H9 (cell line): ENCODE results near the gene FMC1. TPM values are rescaled to one million over a fixed set of nuclear protein-coding genes. Genes with fewer than 3 reads are reported as not detected.
A peak's percentile ranks its signal among the peaks of the same experiment; 100 is the strongest.
"Not testable (repeated sequence)": the region's sequence is repeated elsewhere in the genome, so short reads cannot be mapped to it uniquely, and the experiment has no call there.

Source experiments
- DNase-seq: peaks from one replicate; pipeline ENCODE4 v3.0.0-alpha.2; 2017
- H2AFZ ChIP-seq: one replicate; pipeline ENCODE4 v1.6.1; 2013; ENCODE audit warnings: mild to moderate bottlenecking, low read length, control low read depth, moderate library complexity
- H2AK5ac ChIP-seq: 2 replicates; pipeline ENCODE4 v1.6.1; 2013; ENCODE audit warnings: low read length, control low read depth, mixed read lengths; ENCODE audit not compliant: insufficient read length
- H2BK120ac ChIP-seq: one replicate; pipeline ENCODE4 v1.6.1; 2013; ENCODE audit warnings: low read depth, mild to moderate bottlenecking, low read length, control low read depth, inconsistent platforms; ENCODE audit not compliant: poor library complexity, severe bottlenecking
- H2BK12ac ChIP-seq: 2 replicates; pipeline ENCODE4 v1.6.1; 2013; ENCODE audit warnings: low read length, control low read depth, mixed read lengths, low read depth; ENCODE audit not compliant: insufficient read length
- H2BK15ac ChIP-seq: 2 replicates; pipeline ENCODE4 v1.6.1; 2013; ENCODE audit warnings: low read depth, low read length, control low read depth
- H2BK20ac ChIP-seq: one replicate; pipeline ENCODE4 v1.6.1; 2013; ENCODE audit warnings: low read depth, mild to moderate bottlenecking, low read length, control low read depth, inconsistent platforms; ENCODE audit not compliant: poor library complexity, severe bottlenecking
- H2BK5ac ChIP-seq: 2 replicates; pipeline ENCODE4 v1.6.1; 2013; ENCODE audit warnings: low read length, control low read depth, mixed read lengths; ENCODE audit not compliant: insufficient read length
- H3K14ac ChIP-seq: 2 replicates; pipeline ENCODE4 v1.6.1; 2013; ENCODE audit warnings: low read length, control low read depth; ENCODE audit not compliant: insufficient read depth
- H3K18ac ChIP-seq: 2 replicates; pipeline ENCODE4 v1.6.1; 2013; ENCODE audit warnings: low read depth, mild to moderate bottlenecking, mixed read lengths, low read length, control low read depth; ENCODE audit not compliant: insufficient read length
- H3K23ac ChIP-seq: 2 replicates; pipeline ENCODE4 v1.6.1; 2013; ENCODE audit warnings: low read length, control low read depth, mixed read lengths, low read depth; ENCODE audit not compliant: insufficient read length
- H3K23me2 ChIP-seq: 2 replicates; pipeline ENCODE4 v1.6.1; 2013; ENCODE audit warnings: low read depth, mild to moderate bottlenecking, mixed read lengths, low read length, control low read depth; ENCODE audit not compliant: insufficient read length, poor library complexity, severe bottlenecking
- H3K27ac ChIP-seq: 2 replicates; pipeline ENCODE4 v1.5.1; 2013; ENCODE audit warnings: low read length, control low read depth, mixed read lengths, low read depth; ENCODE audit not compliant: insufficient read length
- H3K27me3 ChIP-seq: 2 replicates; pipeline ENCODE4 v1.6.1; 2013; ENCODE audit warnings: low read length, control low read depth, inconsistent platforms; ENCODE audit not compliant: insufficient read depth
- H3K4ac ChIP-seq: 2 replicates; pipeline ENCODE4 v1.6.1; 2013; ENCODE audit warnings: low read depth, mild to moderate bottlenecking, control low read depth, inconsistent platforms, low read length, moderate library complexity
- H3K4me1 ChIP-seq: 2 replicates; pipeline ENCODE4 v1.6.1; 2013; ENCODE audit warnings: low read length, control low read depth, inconsistent platforms; ENCODE audit not compliant: insufficient read depth
- H3K4me2 ChIP-seq: 2 replicates; pipeline ENCODE4 v1.6.1; 2013; ENCODE audit warnings: low read length, control low read depth, mixed read lengths; ENCODE audit not compliant: insufficient read length, insufficient read depth
- H3K56ac ChIP-seq: 2 replicates; pipeline ENCODE4 v1.6.1; 2013; ENCODE audit warnings: low read depth, mild to moderate bottlenecking, mixed read lengths, low read length, control low read depth; ENCODE audit not compliant: insufficient read length
- H3K79me1 ChIP-seq: 2 replicates; pipeline ENCODE4 v1.6.1; 2013; ENCODE audit warnings: low read depth, mild to moderate bottlenecking, moderate library complexity, low read length, control low read depth, inconsistent platforms; ENCODE audit not compliant: insufficient read depth, poor library complexity, severe bottlenecking
- H3K79me2 ChIP-seq: 2 replicates; pipeline ENCODE4 v1.6.1; 2013; ENCODE audit warnings: low read length, control low read depth, inconsistent platforms; ENCODE audit not compliant: insufficient read depth
- H3K9ac ChIP-seq: 2 replicates; pipeline ENCODE4 v1.6.1; 2013; ENCODE audit warnings: low read length, control low read depth, mixed read lengths; ENCODE audit not compliant: insufficient read length; ENCODE audit errors: extremely low read depth
- H3K9me3 ChIP-seq: one replicate; pipeline ENCODE4 v1.6.1; 2013; ENCODE audit warnings: low read depth, low read length, inconsistent platforms; ENCODE audit not compliant: control insufficient read depth
- H3T11ph ChIP-seq: one replicate; pipeline ENCODE4 v1.6.1; 2013; ENCODE audit warnings: mild to moderate bottlenecking, low read length, control low read depth, inconsistent platforms
- H4K20me1 ChIP-seq: one replicate; pipeline ENCODE4 v1.6.1; 2013; ENCODE audit not compliant: control insufficient read depth, insufficient read length, insufficient read depth
- H4K5ac ChIP-seq: 2 replicates; pipeline ENCODE4 v1.6.1; 2013; ENCODE audit warnings: low read depth, mild to moderate bottlenecking, mixed read lengths, low read length, control low read depth; ENCODE audit not compliant: insufficient read length
- H4K8ac ChIP-seq: replicated peaks from 2 replicates; pipeline ENCODE4 v1.6.1; 2013; ENCODE audit warnings: low read length, control low read depth, mixed read lengths, low read depth; ENCODE audit not compliant: insufficient read length
- H4K91ac ChIP-seq: 2 replicates; pipeline ENCODE4 v1.6.1; 2013; ENCODE audit warnings: low read depth, mild to moderate bottlenecking, moderate library complexity, mixed read lengths, low read length, control low read depth; ENCODE audit not compliant: insufficient read length
- H3K27ac Mint-ChIP-seq, 3 experiments: 2 replicates in 2 of 3; 3 replicates in 1 of 3; pipeline ENCODE4 v1.8.0; 2020 to 2021; ENCODE audit warnings: mixed read lengths in 3 of 3, mild to moderate bottlenecking in 1 of 3, moderate library complexity in 1 of 3
- H3K27me3 Mint-ChIP-seq: 2 replicates; pipeline ENCODE4 v1.8.0; 2021; ENCODE audit warnings: low read depth, mild to moderate bottlenecking, moderate library complexity, mixed read lengths
- H3K36me3 Mint-ChIP-seq, 3 experiments: 2 replicates in 2 of 3; 3 replicates in 1 of 3; pipeline ENCODE4 v1.8.0; 2020 to 2021; ENCODE audit warnings: low read depth in 3 of 3, mixed read lengths in 3 of 3; ENCODE audit not compliant: insufficient read depth in 1 of 3
- H3K4me1 Mint-ChIP-seq, 2 experiments: 2 replicates each; pipeline ENCODE4 v1.8.0; 2020; ENCODE audit warnings: mixed read lengths in 2 of 2
- H3K4me3 Mint-ChIP-seq, 2 experiments: 2 replicates in 1 of 2; 3 replicates in 1 of 2; pipeline ENCODE4 v1.8.0; 2020 to 2021; ENCODE audit warnings: mild to moderate bottlenecking in 2 of 2, mixed read lengths in 2 of 2, moderate library complexity in 1 of 2
- H3K9me3 Mint-ChIP-seq, 2 experiments: 2 replicates in 1 of 2; 3 replicates in 1 of 2; pipeline ENCODE4 v1.8.0; 2020; ENCODE audit warnings: mild to moderate bottlenecking in 2 of 2, mixed read lengths in 2 of 2, moderate library complexity in 1 of 2
- WGBS: extraction: QIAGEN DNeasy Blood & Tissue Kit; methylation state at CpG from one replicate; pipeline ENCODE4 v1.1.7; 2013; ENCODE audit warnings: missing lambda C conversion rate, low lambda C conversion rate, mixed read lengths; ENCODE audit not compliant: insufficient read length; ENCODE audit errors: extremely low coverage; 5-methylcytosine and 5-hydroxymethylcytosine counted together
- total RNA-seq: library from RNA; stranded (reverse); gene quantifications from 2 replicates; pipeline ENCODE4 v1.2.1, GENCODE V29; 2021
- TF ChIP-seq, protein P1 (sequence below): fragments of 200-600 bp; sonication (generic); conservative IDR thresholded peaks from 3 replicates; pipeline ENCODE4 v1.8.0; 2021; ENCODE audit warnings: antibody characterized with exemption, mild to moderate bottlenecking

FMC1 gene
- total RNA-seq, 1 experiment from 2014 or later = 10.9 TPM

DNA sequence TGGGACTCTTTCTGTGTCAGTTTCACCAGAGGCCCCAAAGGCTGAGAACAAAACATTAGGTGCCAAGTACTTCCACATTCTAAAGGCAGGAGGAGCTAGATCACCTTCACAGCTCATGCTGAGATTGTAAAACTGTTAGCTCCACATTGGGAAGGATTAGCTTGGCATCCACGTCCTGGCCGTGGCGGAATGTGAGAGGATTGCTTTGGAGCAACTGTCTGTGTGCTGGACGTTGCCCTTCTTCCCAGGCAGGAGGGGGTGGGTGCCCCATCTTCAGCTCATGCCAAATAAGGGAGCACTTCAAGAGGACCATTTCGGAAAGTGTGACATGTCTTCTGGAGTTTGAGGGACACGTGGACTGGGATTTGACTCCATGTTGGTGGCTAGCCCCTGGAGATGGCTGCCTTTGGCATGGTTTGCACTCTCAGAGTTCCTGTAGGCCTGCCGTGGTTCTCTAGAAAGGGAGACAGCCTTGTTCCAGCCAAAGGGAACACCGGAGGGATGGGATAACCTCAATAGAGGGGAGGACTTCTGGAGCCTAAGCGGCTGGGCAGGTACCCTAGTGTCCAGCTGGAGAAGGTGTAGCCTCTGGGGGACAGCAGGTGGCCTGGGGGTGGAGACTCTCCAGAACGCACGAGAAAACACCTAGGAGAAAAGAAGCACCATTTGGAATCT lies 19.9 kb upstream of the FMC1 start:
- H4K20me1 ChIP-seq = no peaks in the 10 kb centered on the region
- TF ChIP-seq, protein P1, sequence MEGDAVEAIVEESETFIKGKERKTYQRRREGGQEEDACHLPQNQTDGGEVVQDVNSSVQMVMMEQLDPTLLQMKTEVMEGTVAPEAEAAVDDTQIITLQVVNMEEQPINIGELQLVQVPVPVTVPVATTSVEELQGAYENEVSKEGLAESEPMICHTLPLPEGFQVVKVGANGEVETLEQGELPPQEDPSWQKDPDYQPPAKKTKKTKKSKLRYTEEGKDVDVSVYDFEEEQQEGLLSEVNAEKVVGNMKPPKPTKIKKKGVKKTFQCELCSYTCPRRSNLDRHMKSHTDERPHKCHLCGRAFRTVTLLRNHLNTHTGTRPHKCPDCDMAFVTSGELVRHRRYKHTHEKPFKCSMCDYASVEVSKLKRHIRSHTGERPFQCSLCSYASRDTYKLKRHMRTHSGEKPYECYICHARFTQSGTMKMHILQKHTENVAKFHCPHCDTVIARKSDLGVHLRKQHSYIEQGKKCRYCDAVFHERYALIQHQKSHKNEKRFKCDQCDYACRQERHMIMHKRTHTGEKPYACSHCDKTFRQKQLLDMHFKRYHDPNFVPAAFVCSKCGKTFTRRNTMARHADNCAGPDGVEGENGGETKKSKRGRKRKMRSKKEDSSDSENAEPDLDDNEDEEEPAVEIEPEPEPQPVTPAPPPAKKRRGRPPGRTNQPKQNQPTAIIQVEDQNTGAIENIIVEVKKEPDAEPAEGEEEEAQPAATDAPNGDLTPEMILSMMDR = peak; percentile 63
- H2BK120ac ChIP-seq = no peak overlapping the region

DNA sequence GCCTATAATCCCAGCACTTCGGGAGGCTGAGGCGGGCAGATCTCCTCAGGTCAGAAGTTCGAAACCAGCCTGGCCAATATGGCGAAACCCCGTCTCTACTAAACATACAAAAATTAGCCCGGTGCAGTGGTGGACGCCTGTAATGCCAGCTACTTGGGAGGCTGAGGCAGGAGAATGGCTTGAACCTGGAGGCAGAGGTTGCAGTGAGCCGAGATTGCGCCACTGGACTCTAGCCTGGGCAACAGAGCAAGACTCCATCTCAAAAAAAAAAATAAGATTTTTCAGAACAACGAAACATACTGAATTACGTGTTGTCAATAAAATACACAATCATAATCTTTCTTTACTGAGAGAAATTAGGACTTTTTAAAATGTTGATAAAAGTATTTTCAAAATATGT lies 16.4 kb upstream of the FMC1 start:
- not testable (repeated sequence) for H2BK15ac ChIP-seq, H4K8ac ChIP-seq

More for the DNA sequence above, 19.9 kb upstream of the FMC1 start:
- H3K27me3 ChIP-seq = no peaks in the 10 kb centered on the region
- DNase-seq = peak; percentile 40
- no peaks in the 10 kb centered on the region for H3K4me1 ChIP-seq
- H3K14ac ChIP-seq = no peak overlapping the region
- H2BK15ac ChIP-seq = no peak overlapping the region
- 0 out of 4 replicates have a peak, but pooled peaks cover 0 to 2% of the 10 kb centered on the region in 2 experiments for H3K4me1 Mint-ChIP-seq
- no peak overlapping the region for H2BK20ac ChIP-seq
- no peaks in the 10 kb centered on the region for H3K9me3 Mint-ChIP-seq
- no peak overlapping the region for H2AK5ac ChIP-seq
- WGBS = no CpG with 5 or more reads among the region's 11 CpGs
- no peak overlapping the region for H4K8ac ChIP-seq
- H3K4me3 Mint-ChIP-seq = no peak overlapping the region
- no peak overlapping the region for H2AFZ ChIP-seq
- H4K91ac ChIP-seq = no peak overlapping the region
- no peak overlapping the region for H3K9ac ChIP-seq
- no peak overlapping the region for H4K5ac ChIP-seq
- no peak overlapping the region for H3T11ph ChIP-seq
- no peaks in the 10 kb centered on the region for H3K79me2 ChIP-seq
- no peak overlapping the region for H2BK12ac ChIP-seq
- H2BK5ac ChIP-seq = no peak overlapping the region
- no peak overlapping the region for H3K27ac Mint-ChIP-seq
- no peaks in the 10 kb centered on the region for H3K23me2 ChIP-seq
- no peaks in the 10 kb centered on the region for H3K36me3 Mint-ChIP-seq
- H3K4me2 ChIP-seq = no peak overlapping the region
- no peak overlapping the region for H3K23ac ChIP-seq
- no peak overlapping the region for H3K4ac ChIP-seq
- H3K79me1 ChIP-seq = no peaks in the 10 kb centered on the region
- H3K27ac ChIP-seq = no peak overlapping the region
- H3K27me3 Mint-ChIP-seq = peaks cover 2% of the 10 kb centered on the region; the same call in 1 of the 2 replicates
- no peak overlapping the region for H3K18ac ChIP-seq
- H3K56ac ChIP-seq = no peak overlapping the region
- no peaks in the 10 kb centered on the region for H3K9me3 ChIP-seq

More for the DNA sequence above, 16.4 kb upstream of the FMC1 start:
- not testable (repeated sequence) for H3K27ac ChIP-seq, H2BK5ac ChIP-seq, H3K27me3 ChIP-seq, H3K56ac ChIP-seq, DNase-seq, H3K27me3 Mint-ChIP-seq, H3K79me2 ChIP-seq, H3K9ac ChIP-seq, H3K9me3 ChIP-seq, H3K23ac ChIP-seq, H3K18ac ChIP-seq, H3T11ph ChIP-seq, H2BK20ac ChIP-seq, H3K36me3 Mint-ChIP-seq, H4K5ac ChIP-seq, H4K20me1 ChIP-seq, H3K4me3 Mint-ChIP-seq, H3K27ac Mint-ChIP-seq, H3K14ac ChIP-seq, H3K79me1 ChIP-seq, H3K4me1 Mint-ChIP-seq, H2BK12ac ChIP-seq, H2AK5ac ChIP-seq, H3K4me2 ChIP-seq, H2AFZ ChIP-seq, H3K4me1 ChIP-seq, H3K9me3 Mint-ChIP-seq, H4K91ac ChIP-seq, H2BK120ac ChIP-seq, H3K23me2 ChIP-seq, H3K4ac ChIP-seq
- no CpG with 5 or more reads among the region's 11 CpGs for WGBS
